Measurements from ENCODE around the gene RYR3.

RYR3 gene

GRCh38 chr15:33913459-33913858 is 602.7 kb downstream of the RYR3 start:
- Histone ChIP-seq H3K4me1 (peaks cover 0 to 19% (median 2%) of the 10 kb centered on the region in 4 donors), H3K27ac (no peak overlapping the region), H3K9me3 (no peaks in the 10 kb centered on the region), H3K4me3 (no peak overlapping the region), H3K27me3 (no peaks in the 10 kb centered on the region), H3K36me3 (no peaks in the 10 kb centered on the region)
- intact Hi-C loops (cut with DNase I; ENCODE audit: low total_unique reads) = no loop called here
- no peak for DNase-seq
- no peak for TF ChIP-seq CTCF (IDR thresholded peaks at IDR 0.05)

All from tibial artery (tissue), 4 donors.